Smooth muscle cell (in vitro differentiated cells): ENCODE results near the gene OSBP2. TPM values are rescaled to one million over a fixed set of nuclear protein-coding genes. Genes with fewer than 3 reads are reported as not detected.

ENCODE experiments used
- DNase-seq: peaks from one replicate; lab custom pipeline; 2025; ENCODE audit not compliant: unreplicated experiment; lab: John Stamatoyannopoulos, UW
- H2AFZ ChIP-seq: fragments of 200-600 bp; sonication (generic); 2 replicates; pipeline ENCODE4 v1.6.0; 2016; ENCODE audit warnings: antibody characterized with exemption, low read depth, mild to moderate bottlenecking
- H3F3A ChIP-seq: fragments of 200-600 bp; sonication (generic); 2 replicates; pipeline ENCODE4 v1.6.0; 2017; ENCODE audit warnings: antibody characterized with exemption, low read depth
- H3K27ac ChIP-seq: fragments of 200-600 bp; sonication (generic); 2 replicates; pipeline ENCODE4 v1.5.1; 2016; ENCODE audit warnings: low read depth, mild to moderate bottlenecking
- H3K27me3 ChIP-seq: fragments of 200-600 bp; sonication (generic); 2 replicates; pipeline ENCODE4 v1.6.1; 2016; ENCODE audit warnings: low read depth, mild to moderate bottlenecking
- H3K36me3 ChIP-seq: fragments of 200-600 bp; sonication (generic); 2 replicates; pipeline ENCODE4 v1.5.1; 2016; ENCODE audit warnings: low read depth
- H3K4me1 ChIP-seq: fragments of 200-600 bp; sonication (generic); 2 replicates; pipeline ENCODE4 v1.5.1; 2016; ENCODE audit warnings: low read depth
- H3K4me2 ChIP-seq: fragments of 200-600 bp; sonication (generic); 2 replicates; pipeline ENCODE4 v1.6.0; 2016; ENCODE audit warnings: mild to moderate bottlenecking
- H3K4me3 ChIP-seq: fragments of 200-600 bp; sonication (generic); 2 replicates; pipeline ENCODE4 v1.5.1; 2016; ENCODE audit warnings: mild to moderate bottlenecking
- H3K79me2 ChIP-seq: fragments of 200-600 bp; sonication (generic); 2 replicates; pipeline ENCODE4 v1.6.0; 2016; ENCODE audit warnings: low read depth, mild to moderate bottlenecking
- H3K9ac ChIP-seq: fragments of 200-600 bp; sonication (generic); 2 replicates; pipeline ENCODE4 v1.6.0; 2016; ENCODE audit warnings: low read depth
- H3K9me3 ChIP-seq: fragments of 200-600 bp; sonication (generic); replicated peaks from 2 replicates; pipeline ENCODE4 v1.5.1; 2016; ENCODE audit warnings: low read depth
- H4K20me1 ChIP-seq: fragments of 200-600 bp; sonication (generic); 2 replicates; pipeline ENCODE4 v1.6.0; 2016; ENCODE audit warnings: low read depth
- CTCF ChIP-seq: fragments of 200-600 bp; sonication (generic); IDR thresholded peaks from 2 replicates; pipeline ENCODE4 v1.5.1; 2017; ENCODE audit warnings: borderline replicate concordance, mild to moderate bottlenecking, antibody characterized with exemption; ENCODE audit not compliant: insufficient read depth, poor library complexity, severe bottlenecking
- WGBS: methylation state at CpG from one replicate; pipeline ENCODE4 v1.1.7; 2016; ENCODE audit warnings: low lambda C conversion rate; 5-methylcytosine and 5-hydroxymethylcytosine counted together
- polyA plus RNA-seq: library from polyadenylated mRNA; unstranded; fragments of >200 nt; fragmentation: Nextera tagmentation; extraction: Ambion mirVana; gene quantifications from 2 replicates; pipeline ENCODE4 v1.2.1, GENCODE V29; 2016
- total RNA-seq: library from RNA; depleted of rRNA; stranded (reverse); fragments of >200 nt; gene quantifications from 2 replicates; pipeline ENCODE4 v1.2.3, GENCODE V29; 2014

OSBP2 gene
- total and polyA plus RNA-seq, 2 experiments from 2014 or later, result 4.6 to 4.9 TPM

GRCh38 chr22:30876915-30877553, 182.4 kb downstream of the OSBP2 start:
- H3K36me3 ChIP-seq, result no peaks in the 10 kb centered on the region
- no peaks in the 10 kb centered on the region for H3K79me2 ChIP-seq
- H3K9ac ChIP-seq, result no peak overlapping the region
- no peak for TF ChIP-seq CTCF
- no peak overlapping the region for H3K4me3 ChIP-seq
- H4K20me1 ChIP-seq, result no peaks in the 10 kb centered on the region
- 72% methylated on average over 9 of the region's 9 CpGs for WGBS
- peaks cover 15% of the 10 kb centered on the region for H3K4me1 ChIP-seq
- no peaks in the 10 kb centered on the region for H3K27me3 ChIP-seq
- H3K9me3 ChIP-seq, result no peaks in the 10 kb centered on the region
- H3F3A ChIP-seq, result no peaks in the 10 kb centered on the region
- no peak overlapping the region for H2AFZ ChIP-seq
- no peak for DNase-seq
- no peak overlapping the region for H3K27ac ChIP-seq
- no peak overlapping the region for H3K4me2 ChIP-seq

DNA sequence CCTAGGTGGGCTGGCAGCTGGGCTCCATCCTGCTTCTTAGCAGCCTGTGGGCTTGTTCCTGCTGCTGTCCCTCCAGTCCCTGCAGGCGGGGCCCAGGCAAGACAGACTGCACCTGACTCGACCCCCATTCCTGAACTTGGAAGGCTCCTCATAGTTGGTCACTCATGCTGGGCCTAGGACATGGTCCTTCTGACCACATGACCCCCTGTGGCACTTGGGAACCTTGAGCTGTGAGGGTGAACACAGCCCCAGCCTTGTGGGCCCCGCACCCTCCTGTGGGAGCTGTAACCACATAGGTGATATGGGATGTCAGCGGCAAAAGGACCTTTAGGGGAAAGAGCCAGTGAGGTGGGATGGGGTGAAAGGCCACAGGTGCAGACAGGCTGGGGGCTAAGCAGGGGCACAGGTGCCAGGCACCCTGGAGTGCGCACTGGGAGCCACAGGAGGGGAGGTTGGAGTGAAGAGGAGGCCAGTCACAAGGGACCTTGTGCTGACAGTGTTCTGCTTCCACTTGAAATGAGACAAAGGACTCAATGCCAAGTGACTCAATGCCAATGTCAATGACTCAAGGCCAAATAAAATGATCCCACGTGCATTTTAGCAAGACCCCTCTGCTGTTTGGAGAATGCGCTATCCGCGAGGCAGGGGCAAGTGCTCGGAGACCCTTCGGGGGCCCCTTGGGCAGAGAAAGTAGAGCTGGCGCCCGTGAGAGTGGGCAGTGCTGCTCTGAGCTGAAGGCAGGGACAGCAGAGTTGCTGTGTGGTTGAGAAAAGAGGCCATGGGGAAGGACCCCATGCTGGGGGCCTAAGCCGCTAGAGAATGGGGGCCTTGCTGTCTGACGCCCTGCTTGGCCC, 183.2 kb downstream of the OSBP2 start:
- no peak for DNase-seq

DNA sequence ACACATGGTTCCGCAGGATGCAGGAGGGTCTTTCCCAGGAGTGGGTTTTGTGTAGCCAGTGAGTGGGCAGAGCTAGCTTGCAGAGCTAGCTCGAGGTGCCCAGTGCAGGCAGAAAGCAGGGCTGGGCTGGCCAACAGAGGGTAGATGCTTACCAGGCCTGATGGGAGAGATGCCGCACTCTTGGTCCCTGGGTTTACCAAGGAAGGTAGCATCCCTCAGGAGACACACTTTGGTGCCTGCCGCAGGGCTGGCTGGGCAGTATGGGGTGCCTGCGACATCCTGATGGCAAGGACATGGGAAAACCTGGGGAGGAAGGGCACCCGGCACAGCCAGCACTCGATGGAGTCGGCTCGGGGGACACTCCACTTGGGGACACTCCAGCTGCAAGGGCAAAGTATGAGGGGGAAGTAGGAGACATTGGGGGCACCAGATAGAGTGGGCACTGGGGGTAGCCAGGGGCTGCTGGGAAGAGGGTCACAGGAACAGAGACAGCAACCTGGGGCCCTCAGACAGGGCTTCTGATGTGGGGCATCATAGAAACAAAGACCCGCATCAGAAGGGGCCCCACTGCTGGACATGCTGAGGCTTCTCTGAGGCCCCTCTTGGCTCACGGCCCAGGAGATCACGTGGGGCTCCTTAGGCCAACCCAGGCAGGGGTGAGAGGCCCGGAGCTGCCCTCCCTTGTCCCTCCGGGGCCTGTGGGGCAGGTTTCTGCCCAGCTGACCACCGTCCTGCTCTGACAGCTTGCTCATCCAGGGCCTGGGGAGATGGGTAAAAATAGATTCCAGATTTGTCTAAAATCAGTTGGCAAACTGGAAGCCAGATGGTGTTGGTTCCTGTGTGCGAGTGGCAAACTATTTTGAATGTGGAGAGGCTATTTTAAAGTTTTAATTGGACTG, 184.1 kb downstream of the OSBP2 start:
- Histone ChIP-seq H3K9ac (no peak overlapping the region), H3K79me2 (no peaks in the 10 kb centered on the region), H3F3A (no peaks in the 10 kb centered on the region), H3K27me3 (no peaks in the 10 kb centered on the region), H3K4me3 (no peak overlapping the region), H4K20me1 (no peaks in the 10 kb centered on the region), H3K4me1 (peaks cover 16% of the 10 kb centered on the region), H3K4me2 (no peak overlapping the region), H3K27ac (no peak overlapping the region), H3K9me3 (no peaks in the 10 kb centered on the region), H2AFZ (no peak overlapping the region), H3K36me3 (no peaks in the 10 kb centered on the region)
- WGBS, result 72% methylated on average over 16 of the region's 16 CpGs
- no peak for TF ChIP-seq CTCF
- no peak for DNase-seq

More for the DNA sequence above, 183.2 kb downstream of the OSBP2 start:
- no peaks in the 10 kb centered on the region for H4K20me1 ChIP-seq
- H3K4me2 ChIP-seq, result no peak overlapping the region
- no peak overlapping the region for H2AFZ ChIP-seq
- H3K79me2 ChIP-seq, result no peaks in the 10 kb centered on the region
- no peaks in the 10 kb centered on the region for H3K9me3 ChIP-seq
- 95% methylated on average over 15 of the region's 15 CpGs for WGBS
- H3K27ac ChIP-seq, result no peak overlapping the region
- H3K9ac ChIP-seq, result no peak overlapping the region
- no peaks in the 10 kb centered on the region for H3K27me3 ChIP-seq
- TF ChIP-seq CTCF, result no peak
- no peaks in the 10 kb centered on the region for H3K36me3 ChIP-seq
- H3K4me3 ChIP-seq, result no peak overlapping the region
- H3K4me1 ChIP-seq, result peaks cover 16% of the 10 kb centered on the region
- H3F3A ChIP-seq, result no peaks in the 10 kb centered on the region
